ENCODE results near the gene DMRT3. TPM values are rescaled to one million over a fixed set of nuclear protein-coding genes. Genes with fewer than 3 reads are reported as not detected.

Gene DMRT3
- total and polyA plus RNA-seq, 2 donors (not counting 1 experiment from before 2014, with no cell fraction given): not detected

GRCh38 chr9:947985-948384 lies 28.5 kb upstream of the DMRT3 start:
- Histone ChIP-seq H4K20me1 (ENCODE audit: control insufficient read depth, insufficient read depth, low read length, poor library complexity, severe bottlenecking) (no peaks in the 10 kb centered on the region), H3K79me2 (ENCODE audit: control insufficient read depth, insufficient read depth, low read length) (no peaks in the 10 kb centered on the region), H3K36me3 (replicated peaks in 1 of 2; ENCODE audit: control extremely low read depth in 1 of 2, control insufficient read depth in 1 of 2, extremely low read depth in 1 of 2, insufficient read depth in 2 of 2, low read length in 1 of 2) (no peaks in the 10 kb centered on the region), H3K4me3 (ENCODE audit: control extremely low read depth in 1 of 5, extremely low read depth in 1 of 5, insufficient read depth in 1 of 5, low read depth in 2 of 5, low read length in 4 of 5) (no peak overlapping the region), H3K27ac (ENCODE audit: low read length in 2 of 2) (no peak overlapping the region), H2AFZ (ENCODE audit: insufficient read depth, low read depth, low read length, poor library complexity, severe bottlenecking) (no peak overlapping the region), H3K4me1 (ENCODE audit: control insufficient read depth in 2 of 2, insufficient read depth in 2 of 2, low read length in 2 of 2) (no peaks in the 10 kb centered on the region), H3K9ac (ENCODE audit: low read length) (no peak overlapping the region), H3K4me2 (replicated peaks; ENCODE audit: low read depth, low read length, poor library complexity, severe bottlenecking) (no peak overlapping the region), H3K27me3 (replicated peaks in 1 of 4; ENCODE audit: control extremely low read depth in 1 of 4, control insufficient read depth in 3 of 4, insufficient read depth in 4 of 4, low read length in 3 of 4) (peaks cover 0 to 22% (median 11%) of the 10 kb centered on the region in 4 experiments), H3K9me3 (ENCODE audit: control extremely low read depth in 1 of 3, control insufficient read depth in 2 of 3, insufficient read depth in 1 of 3, low read length in 2 of 3) (peaks cover 0 to 3% (median 0%) of the 10 kb centered on the region in 3 donors)
- DNase-seq (no peak), ATAC-seq (ENCODE audit: low read depth) (no peak)
- Mint-ChIP-seq H3K27ac (no peak overlapping the region), H3K27me3 (peaks cover 55% of the 10 kb centered on the region), H3K4me1 (no peaks in the 10 kb centered on the region), H3K9me3 (ENCODE audit: insufficient read depth) (no peaks in the 10 kb centered on the region), H3K4me3 (no peak overlapping the region)
- ChIA-PET CTCF (no interaction called here), POLR2A (no interaction called here)
- intact Hi-C loops (cut with micrococcal nuclease): no loop called here
- no peak for TF ChIP-seq CTCF (IDR thresholded peaks at IDR 0.05)
- TF ChIP-seq EZH2 (IDR thresholded peaks at IDR 0.05; ENCODE audit: borderline replicate concordance, insufficient read depth, low read depth, low read length, poor library complexity, severe bottlenecking): no peak
- WGBS (ENCODE audit: insufficient coverage): 40% methylated on average over 1 of the region's 3 CpGs

GRCh38 chr9:948497-948896 lies 28.0 kb upstream of the DMRT3 start:
- no peaks in the 10 kb centered on the region for H3K79me2 ChIP-seq (ENCODE audit: control insufficient read depth, insufficient read depth, low read length)
- H3K4me1 ChIP-seq (ENCODE audit: control insufficient read depth in 2 of 2, insufficient read depth in 2 of 2, low read length in 2 of 2): no peaks in the 10 kb centered on the region
- no peak overlapping the region for H3K9ac ChIP-seq (ENCODE audit: low read length)
- ATAC-seq (ENCODE audit: low read depth): no peak
- H3K27ac ChIP-seq (ENCODE audit: low read length in 2 of 2): no peak overlapping the region
- Mint-ChIP-seq H3K27ac (no peak overlapping the region), H3K9me3 (ENCODE audit: insufficient read depth) (no peaks in the 10 kb centered on the region), H3K27me3 (peaks cover 53% of the 10 kb centered on the region), H3K4me3 (no peak overlapping the region), H3K4me1 (no peaks in the 10 kb centered on the region)
- H3K4me3 ChIP-seq (ENCODE audit: control extremely low read depth in 1 of 5, extremely low read depth in 1 of 5, insufficient read depth in 1 of 5, low read depth in 2 of 5, low read length in 4 of 5): no peak overlapping the region
- peaks cover 0 to 22% (median 11%) of the 10 kb centered on the region in 4 experiments for H3K27me3 ChIP-seq (replicated peaks in 1 of 4; ENCODE audit: control extremely low read depth in 1 of 4, control insufficient read depth in 3 of 4, insufficient read depth in 4 of 4, low read length in 3 of 4)
- no peaks in the 10 kb centered on the region for H3K36me3 ChIP-seq (replicated peaks in 1 of 2; ENCODE audit: control extremely low read depth in 1 of 2, control insufficient read depth in 1 of 2, extremely low read depth in 1 of 2, insufficient read depth in 2 of 2, low read length in 1 of 2)
- CTCF ChIA-PET: no interaction called here
- POLR2A ChIA-PET: no interaction called here
- peaks cover 0 to 3% (median 0%) of the 10 kb centered on the region in 3 donors for H3K9me3 ChIP-seq (ENCODE audit: control extremely low read depth in 1 of 3, control insufficient read depth in 2 of 3, insufficient read depth in 1 of 3, low read length in 2 of 3)
- TF ChIP-seq CTCF (IDR thresholded peaks at IDR 0.05) (no peak), EZH2 (IDR thresholded peaks at IDR 0.05; ENCODE audit: borderline replicate concordance, insufficient read depth, low read depth, low read length, poor library complexity, severe bottlenecking) (no peak)
- H2AFZ ChIP-seq (ENCODE audit: insufficient read depth, low read depth, low read length, poor library complexity, severe bottlenecking): no peak overlapping the region
- no peaks in the 10 kb centered on the region for H4K20me1 ChIP-seq (ENCODE audit: control insufficient read depth, insufficient read depth, low read length, poor library complexity, severe bottlenecking)
- intact Hi-C loops (cut with micrococcal nuclease): no loop called here
- WGBS (ENCODE audit: insufficient coverage): 95% methylated on average over 3 of the region's 7 CpGs
- H3K4me2 ChIP-seq (replicated peaks; ENCODE audit: low read depth, low read length, poor library complexity, severe bottlenecking): no peak overlapping the region
- DNase-seq: no peak

Measured in B cell (primary cell).